ENCODE measurements around the gene SPEM2. TPM values are rescaled to one million over a fixed set of nuclear protein-coding genes. Genes with fewer than 3 reads are reported as not detected.

SPEM2 gene
- total RNA-seq, 1 donor from 2014 or later, result not detected

DNA sequence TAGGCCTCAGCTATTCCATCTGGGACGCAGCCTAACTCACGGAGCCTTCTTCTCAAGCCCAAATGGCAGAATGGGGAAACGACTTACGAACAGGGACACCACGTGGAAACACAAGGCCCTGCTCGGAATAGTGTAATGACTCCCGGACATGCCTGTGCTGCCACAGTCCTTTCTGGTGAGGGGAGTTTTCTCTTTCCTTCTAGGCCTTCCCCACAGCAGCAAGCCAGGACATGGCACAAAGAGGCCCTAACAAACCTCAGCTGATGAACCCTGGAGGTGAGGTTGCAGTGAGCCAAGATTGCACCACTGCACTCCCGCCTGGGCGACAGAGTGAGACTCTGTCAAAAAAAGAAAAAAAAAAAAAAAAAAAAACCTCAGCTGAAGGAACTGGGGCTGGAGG, 38.7 kb downstream of the SPEM2 start:
- no peak overlapping the region for H3K9ac ChIP-seq
- no peak overlapping the region for H3K4me3 Mint-ChIP-seq
- no peaks in the 10 kb centered on the region for H3K9me3 Mint-ChIP-seq
- peaks cover 16% of the 10 kb centered on the region for H3F3A ChIP-seq (ENCODE audit: low read depth)
- TF ChIP-seq CTCF (IDR thresholded peaks at IDR 0.05), result no peak
- no peak for TF ChIP-seq EZH2phosphoT487 (IDR thresholded peaks at IDR 0.05)
- TF ChIP-seq EZH2 (IDR thresholded peaks at IDR 0.05), result no peak
- peaks cover 13% of the 10 kb centered on the region for H3K27me3 Mint-ChIP-seq (ENCODE audit: insufficient read depth, low read depth)
- no peak overlapping the region for H3K4me3 ChIP-seq
- peaks cover 21% of the 10 kb centered on the region for H4K20me1 ChIP-seq (ENCODE audit: low read depth)
- H3K36me3 ChIP-seq, result no peaks in the 10 kb centered on the region
- H3K4me2 ChIP-seq, result no peak overlapping the region
- no peaks in the 10 kb centered on the region for H3K9me3 ChIP-seq (ENCODE audit: low read depth)
- H3K4me1 Mint-ChIP-seq, result peaks cover 30% of the 10 kb centered on the region
- peaks cover 10% of the 10 kb centered on the region for H3K4me1 ChIP-seq
- no peak overlapping the region for H2AFZ ChIP-seq (replicated peaks)
- no peak for DNase-seq (ENCODE audit: low spot score)
- H3K27me3 ChIP-seq, result no peaks in the 10 kb centered on the region
- H3K27ac Mint-ChIP-seq, result no peak overlapping the region
- H3K79me2 ChIP-seq (ENCODE audit: low read depth), result no peaks in the 10 kb centered on the region
- H3K36me3 Mint-ChIP-seq, result peaks cover 14% of the 10 kb centered on the region
- H3K27ac ChIP-seq, result no peak overlapping the region

DNA sequence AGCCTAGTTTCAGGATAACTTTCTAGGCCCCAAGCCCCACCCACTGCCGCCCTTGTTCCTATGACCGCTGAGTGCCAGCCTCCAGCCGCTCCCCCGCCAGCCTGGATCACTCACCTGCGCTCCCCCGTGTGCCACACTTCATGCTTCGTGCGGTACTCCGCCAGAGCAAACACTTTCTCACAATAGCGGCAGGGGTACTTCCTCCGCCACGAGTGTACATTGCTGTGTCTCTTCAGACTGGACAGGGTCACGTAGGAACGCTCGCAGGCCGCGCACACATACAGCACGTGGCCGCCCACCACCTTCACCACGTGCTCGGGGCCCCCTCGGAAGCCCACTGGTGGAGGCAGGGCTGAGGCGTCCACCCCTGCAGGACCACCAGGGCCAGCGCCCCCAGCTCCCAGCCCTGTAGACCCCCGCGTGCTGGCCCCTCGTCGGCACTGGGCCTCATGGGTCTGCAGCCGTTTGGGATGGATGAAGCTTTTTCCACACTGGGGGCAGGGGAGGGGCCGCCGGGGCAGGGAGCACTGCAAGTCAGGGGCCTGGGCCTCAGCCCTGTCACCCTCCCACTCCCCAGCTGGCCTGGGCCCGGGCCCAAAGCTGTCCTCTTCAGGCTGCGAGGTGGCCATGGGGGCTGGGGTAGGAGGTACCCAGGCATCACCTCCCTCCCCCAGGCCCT, 40.3 kb downstream of the SPEM2 start:
- Mint-ChIP-seq H3K9me3 (no peaks in the 10 kb centered on the region), H3K27me3 (ENCODE audit: insufficient read depth, low read depth) (peaks cover 13% of the 10 kb centered on the region), H3K36me3 (peaks cover 12% of the 10 kb centered on the region), H3K4me1 (peaks cover 30% of the 10 kb centered on the region), H3K27ac (peak overlapping the region; percentile 50), H3K4me3 (no peak overlapping the region)
- no peaks in the 10 kb centered on the region for H3K79me2 ChIP-seq (ENCODE audit: low read depth)
- peaks cover 24% of the 10 kb centered on the region for H4K20me1 ChIP-seq (ENCODE audit: low read depth)
- H3K9me3 ChIP-seq (ENCODE audit: low read depth), result no peaks in the 10 kb centered on the region
- no peak for DNase-seq (ENCODE audit: low spot score)
- no peaks in the 10 kb centered on the region for H3K36me3 ChIP-seq
- no peaks in the 10 kb centered on the region for H3K27me3 ChIP-seq
- H3F3A ChIP-seq (ENCODE audit: low read depth), result peaks cover 8% of the 10 kb centered on the region
- no peak overlapping the region for H3K4me2 ChIP-seq
- no peak overlapping the region for H3K9ac ChIP-seq
- no peak overlapping the region for H3K27ac ChIP-seq
- TF ChIP-seq EZH2 (IDR thresholded peaks at IDR 0.05) (no peak), CTCF (IDR thresholded peaks at IDR 0.05) (no peak), EZH2phosphoT487 (IDR thresholded peaks at IDR 0.05) (no peak)
- peaks cover 10% of the 10 kb centered on the region for H3K4me1 ChIP-seq
- H3K4me3 ChIP-seq, result no peak overlapping the region
- H2AFZ ChIP-seq (replicated peaks), result no peak overlapping the region

- peaks cover 28% of the 10 kb centered on the region for H3K4me1 Mint-ChIP-seq
- no peak overlapping the region for H3K4me3 ChIP-seq
- peaks cover 4% of the 10 kb centered on the region for H3K79me2 ChIP-seq (ENCODE audit: low read depth)
- H3K36me3 ChIP-seq, result no peaks in the 10 kb centered on the region
- H3K27ac Mint-ChIP-seq, result no peak overlapping the region
- TF ChIP-seq EZH2phosphoT487 (IDR thresholded peaks at IDR 0.05) (no peak), EZH2 (IDR thresholded peaks at IDR 0.05) (no peak), CTCF (IDR thresholded peaks at IDR 0.05) (no peak)
- DNase-seq (ENCODE audit: low spot score), result no peak
- no peak overlapping the region for H3K9ac ChIP-seq
- H3K4me3 Mint-ChIP-seq, result no peak overlapping the region
- H4K20me1 ChIP-seq (ENCODE audit: low read depth), result peaks cover 21% of the 10 kb centered on the region
- no peak overlapping the region for H2AFZ ChIP-seq (replicated peaks)
- H3K27ac ChIP-seq, result no peak overlapping the region
- H3K27me3 Mint-ChIP-seq (ENCODE audit: insufficient read depth, low read depth), result peaks cover 9% of the 10 kb centered on the region
- H3F3A ChIP-seq (ENCODE audit: low read depth), result peaks cover 4% of the 10 kb centered on the region
- H3K9me3 ChIP-seq (ENCODE audit: low read depth), result no peaks in the 10 kb centered on the region
- peaks cover 9% of the 10 kb centered on the region for H3K36me3 Mint-ChIP-seq
- no peaks in the 10 kb centered on the region for H3K27me3 ChIP-seq
- H3K4me1 ChIP-seq, result peaks cover 6% of the 10 kb centered on the region
- H3K4me2 ChIP-seq, result no peak overlapping the region
- no peaks in the 10 kb centered on the region for H3K9me3 Mint-ChIP-seq
Observed at GRCh38 chr17:7466318-7466638, 40.9 kb downstream of the SPEM2 start.

Data from neural progenitor cell (in vitro differentiated cells).